Lower lobe of right lung (tissue), 2 donors: ENCODE results near the gene ZNF430. TPM values are rescaled to one million over a fixed set of nuclear protein-coding genes. Genes with fewer than 3 reads are reported as not detected.

ENCODE experiments used
- ATAC-seq, 2 donors: fragments of 200-7000 bp; cut with Tn5 transposase; one replicate each; pipeline ENCODE4 v1.9.1; 2020 to 2022; ENCODE audit warnings: mild to moderate bottlenecking in 2 of 2, moderate library complexity in 2 of 2
- DNase-seq: peaks from one replicate; pipeline ENCODE4 v3.0.0-alpha.2; 2020
- H3K27ac ChIP-seq: fragments of 200-600 bp; one replicate; pipeline ENCODE4 v1.8.0; 2022
- H3K27me3 ChIP-seq: fragments of 200-600 bp; one replicate; pipeline ENCODE4 v1.8.0; 2022; ENCODE audit warnings: low read depth
- H3K36me3 ChIP-seq: fragments of 200-600 bp; one replicate; pipeline ENCODE4 v1.8.0; 2022; ENCODE audit warnings: mild to moderate bottlenecking
- H3K4me1 ChIP-seq: fragments of 200-600 bp; one replicate; pipeline ENCODE4 v1.8.0; 2022
- H3K4me3 ChIP-seq: fragments of 200-600 bp; one replicate; pipeline ENCODE4 v1.8.0; 2022; ENCODE audit warnings: mild to moderate bottlenecking
- H3K9me3 ChIP-seq: fragments of 200-600 bp; one replicate; pipeline ENCODE4 v1.8.0; 2022
- intact Hi-C: fragments of 100-400 bp; cut with DNase I; formaldehyde crosslinking; loops from one replicate; pipeline ENCODE4 v1.11.0; 2022
- total RNA-seq: library from RNA; stranded (reverse); fragmentation: NEBNext Ultra II Directional; extraction: Animal tissue kit (Norgen Biotek cat#: 25700); gene quantifications from one replicate; pipeline ENCODE4 v1.2.1, GENCODE V29; 2021
- TF ChIP-seq, protein P1 (sequence below): fragments of 200-600 bp; IDR thresholded peaks from one replicate; pipeline ENCODE4 v1.8.0; 2022; ENCODE audit warnings: antibody characterized with exemption, mild to moderate bottlenecking
- donor health status: DM: no; HTN: yes; CAD: no; lungs with severe emphysema.

ZNF430 gene
- total RNA-seq, 1 donor from 2014 or later: 17.8 TPM

DNA sequence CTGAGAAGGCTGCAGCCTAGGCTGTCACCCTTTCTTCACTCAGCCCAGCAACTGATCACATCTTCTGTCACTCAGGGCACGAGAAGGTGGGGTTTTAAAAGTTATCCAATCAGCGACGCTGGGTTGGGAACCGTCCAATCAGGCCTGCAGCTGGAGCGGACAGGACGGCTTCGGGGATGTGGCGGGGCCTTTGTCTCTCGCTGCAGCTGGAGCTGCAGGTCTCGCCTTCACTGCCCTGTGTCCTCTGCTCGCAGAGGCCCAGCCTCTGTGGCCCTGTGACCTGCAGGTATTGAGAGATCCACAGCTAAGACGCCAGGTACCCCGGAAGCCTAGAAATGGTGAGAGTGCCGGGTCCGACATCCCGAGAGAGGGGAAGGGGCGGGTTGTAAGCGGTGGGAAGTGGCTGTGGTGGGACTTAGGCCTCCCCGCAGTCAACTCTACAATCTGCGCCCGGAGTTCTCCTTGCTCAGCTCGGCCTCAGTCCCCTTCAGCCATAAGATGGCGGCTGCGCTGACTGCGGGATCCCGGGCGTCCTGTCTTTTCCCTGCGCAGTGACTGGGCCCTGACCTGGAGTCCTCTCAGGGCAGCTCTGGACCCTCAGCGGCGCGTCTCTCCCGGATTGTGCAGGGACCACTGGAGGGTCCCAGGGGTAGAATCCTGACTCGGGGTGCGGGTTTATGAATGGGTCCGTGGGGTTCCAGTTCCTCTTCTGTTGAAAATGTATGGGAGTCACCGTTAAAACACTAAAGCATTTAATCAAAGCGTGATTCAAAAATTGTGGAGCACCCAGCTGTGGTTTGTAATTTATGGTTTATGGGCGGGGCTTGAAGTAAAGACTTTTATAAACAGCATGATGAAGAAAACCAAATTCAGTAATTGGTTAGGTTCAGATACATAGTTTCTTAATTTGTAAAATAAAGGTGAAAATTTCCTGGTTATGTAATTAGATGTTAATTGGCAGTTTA lies 61.8 kb downstream of the ZNF430 start, which contains the start of gene ZNF714:
Gene ZNF714, plus strand, starts transcription at position 193 of the 965 bp plus-strand sequence. CDS start 16,066 bp downstream, outside the sequence.
- DNase-seq: peak; percentile 85
- Histone ChIP-seq H3K4me1 (no peaks in the 10 kb centered on the region), H3K9me3 (no peaks in the 10 kb centered on the region), H3K36me3 (peaks cover 2% of the 10 kb centered on the region), H3K27ac (peak within 1 kb of the TSS; percentile 65), H3K27me3 (no peaks in the 10 kb centered on the region), H3K4me3 (peak within 1 kb of the TSS; percentile 65)
- TF ChIP-seq, protein P1, sequence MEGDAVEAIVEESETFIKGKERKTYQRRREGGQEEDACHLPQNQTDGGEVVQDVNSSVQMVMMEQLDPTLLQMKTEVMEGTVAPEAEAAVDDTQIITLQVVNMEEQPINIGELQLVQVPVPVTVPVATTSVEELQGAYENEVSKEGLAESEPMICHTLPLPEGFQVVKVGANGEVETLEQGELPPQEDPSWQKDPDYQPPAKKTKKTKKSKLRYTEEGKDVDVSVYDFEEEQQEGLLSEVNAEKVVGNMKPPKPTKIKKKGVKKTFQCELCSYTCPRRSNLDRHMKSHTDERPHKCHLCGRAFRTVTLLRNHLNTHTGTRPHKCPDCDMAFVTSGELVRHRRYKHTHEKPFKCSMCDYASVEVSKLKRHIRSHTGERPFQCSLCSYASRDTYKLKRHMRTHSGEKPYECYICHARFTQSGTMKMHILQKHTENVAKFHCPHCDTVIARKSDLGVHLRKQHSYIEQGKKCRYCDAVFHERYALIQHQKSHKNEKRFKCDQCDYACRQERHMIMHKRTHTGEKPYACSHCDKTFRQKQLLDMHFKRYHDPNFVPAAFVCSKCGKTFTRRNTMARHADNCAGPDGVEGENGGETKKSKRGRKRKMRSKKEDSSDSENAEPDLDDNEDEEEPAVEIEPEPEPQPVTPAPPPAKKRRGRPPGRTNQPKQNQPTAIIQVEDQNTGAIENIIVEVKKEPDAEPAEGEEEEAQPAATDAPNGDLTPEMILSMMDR: no peak
- peak; percentile 97 to 99 for ATAC-seq
- intact Hi-C loops: no loop called here

DNA sequence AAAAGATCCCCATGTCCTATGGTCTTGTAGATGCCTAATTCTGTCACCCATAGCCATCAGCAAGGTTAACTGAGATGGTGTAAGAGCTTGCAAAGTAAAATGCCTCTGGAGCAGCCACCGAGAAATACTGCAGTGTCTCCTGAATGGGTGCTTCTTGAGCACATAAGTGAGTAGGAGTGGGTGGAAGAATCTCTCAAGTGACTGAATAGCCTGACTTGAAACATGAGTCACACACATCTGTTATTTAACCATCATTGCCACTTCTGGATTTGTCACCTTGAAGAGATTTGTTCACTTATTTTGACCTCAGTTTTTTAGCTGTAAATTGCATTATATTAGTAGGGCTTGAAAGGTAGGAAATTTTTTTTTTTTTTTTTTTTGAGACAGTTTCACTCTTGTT lies 63.9 kb downstream of the ZNF430 start:
- Histone ChIP-seq H3K27ac (no peak overlapping the region), H3K9me3 (no peaks in the 10 kb centered on the region), H3K36me3 (no peaks in the 10 kb centered on the region), H3K4me3 (no peak overlapping the region), H3K4me1 (no peaks in the 10 kb centered on the region), H3K27me3 (no peaks in the 10 kb centered on the region)
- TF ChIP-seq, protein P1: no peak
- intact Hi-C loops: no loop called here
- ATAC-seq: peak; percentile 48 to 58
- no peak for DNase-seq

DNA sequence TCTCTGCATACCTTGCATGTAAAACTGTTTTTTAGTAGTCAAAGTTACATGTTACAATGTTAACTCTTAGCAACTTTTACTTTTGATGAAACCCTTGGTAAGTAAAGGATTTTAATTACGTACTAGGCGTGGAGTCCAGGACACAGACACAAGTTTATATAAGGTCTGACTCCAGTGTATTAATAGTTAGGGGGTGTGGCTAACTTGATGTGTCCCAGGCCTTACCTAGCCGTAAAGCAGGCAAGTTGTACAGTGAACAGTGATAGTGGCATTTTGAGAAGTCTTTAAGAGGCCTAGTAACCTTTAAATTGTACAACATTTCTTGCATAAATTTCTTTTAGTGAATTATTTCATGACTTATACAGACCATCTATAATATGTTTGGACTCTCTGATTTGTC lies 67.4 kb downstream of the ZNF430 start:
- H3K9me3 ChIP-seq: no peaks in the 10 kb centered on the region
- intact Hi-C loops: no loop called here
- no peaks in the 10 kb centered on the region for H3K27me3 ChIP-seq
- ATAC-seq: no peak
- TF ChIP-seq, protein P1: no peak
- no peak overlapping the region for H3K27ac ChIP-seq
- H3K4me1 ChIP-seq: no peaks in the 10 kb centered on the region
- no peaks in the 10 kb centered on the region for H3K36me3 ChIP-seq
- no peak for DNase-seq
- H3K4me3 ChIP-seq: no peak overlapping the region

DNA sequence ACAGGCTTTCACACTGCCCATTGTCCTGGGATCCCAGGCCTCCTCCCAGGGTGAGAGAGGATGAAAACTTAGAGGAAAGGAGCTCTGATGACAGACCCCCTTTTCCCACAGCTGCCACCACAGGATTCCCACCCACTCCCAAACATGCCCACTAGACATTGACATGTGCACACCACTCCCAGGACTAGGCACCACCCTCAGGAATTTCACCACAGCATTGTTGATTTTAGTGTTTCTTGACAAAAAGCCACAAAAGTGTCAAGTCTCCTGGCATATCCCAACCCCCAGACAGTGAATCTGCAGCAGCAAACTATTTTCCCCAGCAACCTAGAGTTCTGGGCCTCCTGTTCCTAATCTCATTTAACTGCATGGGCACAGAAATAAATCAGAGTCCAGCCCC lies 71.7 kb downstream of the ZNF430 start:
- no peak overlapping the region for H3K27ac ChIP-seq
- TF ChIP-seq, protein P1: no peak
- no peaks in the 10 kb centered on the region for H3K9me3 ChIP-seq
- no peaks in the 10 kb centered on the region for H3K27me3 ChIP-seq
- ATAC-seq (no peak), DNase-seq (no peak)
- H3K4me3 ChIP-seq: no peak overlapping the region
- intact Hi-C loops: no loop called here
- no peaks in the 10 kb centered on the region for H3K4me1 ChIP-seq
- H3K36me3 ChIP-seq: no peaks in the 10 kb centered on the region

DNA sequence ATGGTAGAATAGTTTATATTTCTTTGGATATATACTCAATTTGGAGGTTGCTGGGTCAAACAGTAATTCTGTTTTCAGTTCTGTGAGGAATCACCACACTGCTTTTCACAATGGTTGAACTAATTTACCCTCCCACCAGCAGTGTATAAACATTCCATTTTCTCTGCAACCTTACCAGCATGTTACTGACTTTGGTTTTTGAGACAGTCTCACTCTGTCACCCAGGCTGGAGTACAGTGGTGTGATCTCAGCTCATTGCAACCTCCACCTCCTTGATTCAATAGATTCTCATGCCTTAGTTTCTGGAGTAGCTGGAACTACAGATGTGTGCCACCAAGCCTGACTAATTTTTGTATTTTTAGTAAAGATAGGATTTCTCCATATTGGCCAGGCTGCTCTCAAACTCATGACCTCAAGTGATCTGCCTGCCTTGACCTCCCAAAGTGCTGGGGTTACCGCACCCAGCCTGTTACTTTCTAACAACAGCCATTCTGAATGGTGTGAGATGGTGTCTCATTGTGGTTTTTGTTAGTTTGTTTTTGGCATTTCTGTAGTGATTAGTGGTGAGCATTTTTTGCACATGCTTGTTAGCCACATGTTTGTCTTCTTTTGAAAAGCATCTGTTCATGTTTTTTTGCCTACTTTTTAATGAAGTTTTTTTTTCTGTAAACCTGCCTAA lies 74.0 kb downstream of the ZNF430 start:
- intact Hi-C loops: no loop called here
- Histone ChIP-seq H3K4me1 (no peaks in the 10 kb centered on the region), H3K4me3 (no peak overlapping the region), H3K27ac (no peak overlapping the region), H3K27me3 (no peaks in the 10 kb centered on the region), H3K9me3 (no peaks in the 10 kb centered on the region), H3K36me3 (no peaks in the 10 kb centered on the region)
- ATAC-seq (no peak), DNase-seq (no peak)
- TF ChIP-seq, protein P1: no peak
